ENCODE data around the gene PRDM16.

PRDM16 gene

DNA sequence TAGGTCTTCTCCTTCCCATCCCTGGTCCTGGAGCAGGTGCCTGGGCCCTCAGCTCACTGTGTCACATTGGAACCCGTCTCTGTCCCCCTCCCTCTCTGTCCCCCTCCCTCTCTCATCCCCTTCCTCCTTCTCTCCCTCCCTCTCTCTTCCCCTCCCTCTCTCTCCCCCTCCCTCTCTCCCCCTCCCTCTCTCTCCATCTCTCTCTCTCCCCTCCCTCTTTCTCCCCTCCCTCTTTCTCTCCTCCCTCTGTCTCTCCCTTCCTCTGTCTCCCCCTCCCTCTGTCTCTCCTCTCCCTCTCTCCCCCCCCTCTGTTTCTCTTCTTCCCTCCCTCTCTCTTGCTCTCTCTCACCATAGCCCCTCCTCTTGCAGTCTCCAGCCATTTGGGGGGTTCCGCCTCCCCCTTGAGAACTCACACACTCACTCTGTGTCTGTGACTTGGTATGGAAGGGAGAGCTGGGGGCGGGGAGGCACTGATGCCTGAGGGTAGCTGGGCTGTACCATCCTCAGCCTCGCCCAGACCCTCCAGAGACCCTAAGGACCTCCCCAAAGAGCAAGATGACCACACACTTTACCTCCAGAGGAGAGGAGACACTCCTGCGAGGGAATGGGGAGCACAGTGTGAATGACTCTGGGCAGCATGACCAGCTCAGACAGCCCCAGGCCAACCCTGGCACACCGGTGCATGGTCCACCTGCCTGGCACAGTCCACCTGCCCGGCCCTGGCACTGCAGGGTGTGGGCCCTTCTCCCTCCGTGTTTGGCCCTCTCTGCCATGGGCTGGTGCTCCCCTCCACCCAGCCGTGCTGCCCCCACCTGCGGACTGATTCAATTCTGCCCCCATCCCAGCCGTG lies 282.7 kb downstream of the PRDM16 start:
- no peak for DNase-seq

DNA sequence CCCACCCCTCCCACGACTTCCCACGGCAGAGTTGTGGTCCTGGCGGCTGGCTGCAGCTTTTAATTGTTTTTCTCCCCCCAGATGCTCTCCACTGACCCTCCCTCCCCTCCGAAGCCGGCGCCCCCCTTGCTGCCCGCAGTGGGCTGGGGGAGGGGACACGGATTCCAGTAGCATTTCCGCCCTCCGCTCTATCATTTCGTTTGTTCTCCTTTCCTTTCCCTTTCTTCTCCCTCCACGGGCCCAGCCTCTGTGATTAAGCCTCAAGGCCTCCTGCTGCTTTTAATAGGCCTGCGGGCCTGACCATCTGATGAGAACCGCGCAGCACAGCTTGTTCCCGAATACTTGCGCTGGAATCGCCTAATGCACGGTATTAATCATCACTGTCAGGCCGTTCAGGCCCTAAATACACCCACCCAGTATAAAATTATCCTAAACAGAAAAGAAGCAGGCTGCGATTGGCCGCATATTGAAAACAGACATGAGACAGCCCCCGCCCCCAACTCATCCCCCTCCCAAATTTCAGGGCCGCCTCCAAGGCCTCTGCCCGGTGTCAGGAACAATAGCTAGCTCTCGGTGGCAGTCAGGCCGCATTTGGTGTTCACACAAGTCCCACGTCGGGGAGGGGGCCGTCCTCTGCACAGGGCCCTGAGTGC lies 283.4 kb downstream of the PRDM16 start:
- DNase-seq: no peak

DNA sequence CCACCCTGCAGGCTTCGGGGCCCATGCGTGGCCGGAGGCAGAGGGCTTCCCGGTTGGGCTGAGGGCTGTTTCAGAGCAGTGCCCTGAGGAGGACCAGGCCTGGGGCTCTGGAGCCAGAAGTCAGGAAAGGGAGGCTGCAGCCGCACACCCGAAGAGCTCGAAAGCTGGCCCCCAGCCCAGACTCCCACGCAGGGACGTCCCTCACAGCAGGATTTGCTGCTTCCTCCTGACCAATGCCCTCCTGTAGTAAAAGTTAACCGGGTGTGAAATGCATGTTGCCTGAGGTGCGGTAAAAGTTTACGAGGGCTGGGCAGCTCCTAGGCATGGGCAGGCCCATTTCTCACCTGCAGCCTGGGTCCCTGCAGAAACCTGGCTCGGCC lies 283.9 kb downstream of the PRDM16 start:
- no peak for DNase-seq

DNA sequence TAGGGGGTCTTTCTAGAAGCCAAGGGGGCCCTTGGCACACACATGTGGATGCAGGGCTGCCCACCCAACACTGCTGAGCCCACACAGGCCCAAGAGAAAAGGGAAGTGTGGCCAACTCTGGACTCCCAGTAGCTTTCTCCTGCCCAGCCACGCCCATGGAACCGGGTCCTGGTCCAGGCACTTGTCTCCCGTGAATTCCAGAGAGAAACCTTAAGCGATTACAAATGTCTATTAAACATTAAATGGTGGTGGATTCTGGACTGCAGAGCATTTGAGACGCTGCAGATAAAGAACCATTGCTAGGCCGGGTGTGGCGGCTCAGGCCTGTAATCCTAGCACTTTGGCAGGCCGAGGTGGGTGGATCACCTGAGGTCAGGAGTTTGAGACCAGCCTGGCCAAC lies 284.9 kb downstream of the PRDM16 start:
- DNase-seq: no peak

DNA sequence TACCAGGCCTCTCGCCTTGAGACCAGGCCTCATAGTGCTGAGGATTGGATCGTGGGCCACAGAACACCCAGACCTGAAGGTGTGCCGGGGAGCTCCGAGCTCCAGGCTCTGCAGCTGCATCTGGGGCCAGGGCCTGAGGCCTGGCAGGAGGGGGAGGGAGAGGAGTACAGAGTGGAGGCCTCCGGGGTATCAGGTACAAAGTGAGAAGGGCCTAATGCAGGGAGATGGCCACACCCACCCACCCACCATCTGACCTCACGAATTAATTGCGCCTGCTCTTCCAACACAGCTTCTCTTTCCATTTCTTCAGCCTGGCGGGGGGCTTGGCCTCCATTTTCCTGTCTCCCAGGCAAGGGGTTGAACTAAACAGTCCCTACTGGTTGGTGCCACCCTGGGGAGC lies 286.1 kb downstream of the PRDM16 start:
- no peak for DNase-seq

DNA sequence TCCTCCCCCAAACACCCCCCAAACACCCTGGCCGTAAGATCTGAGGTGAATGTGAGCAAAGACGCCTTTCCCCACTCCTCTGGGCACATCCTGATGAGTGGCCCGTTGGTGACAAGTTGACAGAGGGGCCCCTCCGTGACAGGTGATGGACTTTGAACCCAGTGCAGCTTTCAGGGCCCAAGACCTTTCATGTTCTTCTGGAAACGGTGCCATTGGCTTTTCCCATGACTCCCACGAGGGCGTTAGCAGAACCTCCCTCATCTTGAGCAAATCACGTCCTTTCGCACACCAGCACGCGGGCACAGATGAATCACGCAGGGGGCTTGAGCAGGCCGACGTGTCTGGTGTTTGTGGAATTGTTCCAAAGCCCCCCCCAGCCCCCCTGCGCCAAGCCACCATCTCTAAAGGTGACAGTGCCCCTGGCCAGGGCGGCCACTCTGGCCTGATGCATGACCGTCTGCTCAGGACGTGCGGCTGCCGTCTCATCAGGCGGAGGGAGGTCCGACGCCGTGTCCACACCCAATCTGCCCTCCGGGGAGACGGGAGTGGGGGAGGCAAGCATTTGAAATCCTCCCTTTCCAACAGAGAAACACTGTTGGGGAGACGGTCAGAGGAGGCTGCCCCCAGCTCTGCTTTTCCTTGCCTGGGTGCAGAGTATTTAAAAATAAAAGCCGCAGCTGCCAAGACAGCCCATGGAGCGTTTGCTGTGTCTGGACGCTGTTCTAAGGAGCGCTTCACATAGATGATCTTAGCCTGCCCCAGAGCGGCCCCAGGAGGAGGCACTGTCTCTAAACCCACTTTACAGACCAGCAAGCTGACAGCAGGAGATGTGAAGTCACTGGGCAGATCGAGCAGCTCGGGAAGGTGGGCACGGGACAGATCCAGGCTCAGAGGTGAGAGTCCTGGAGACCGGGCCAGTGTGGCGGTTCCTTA lies 287.2 kb downstream of the PRDM16 start:
- DNase-seq: no peak

DNA sequence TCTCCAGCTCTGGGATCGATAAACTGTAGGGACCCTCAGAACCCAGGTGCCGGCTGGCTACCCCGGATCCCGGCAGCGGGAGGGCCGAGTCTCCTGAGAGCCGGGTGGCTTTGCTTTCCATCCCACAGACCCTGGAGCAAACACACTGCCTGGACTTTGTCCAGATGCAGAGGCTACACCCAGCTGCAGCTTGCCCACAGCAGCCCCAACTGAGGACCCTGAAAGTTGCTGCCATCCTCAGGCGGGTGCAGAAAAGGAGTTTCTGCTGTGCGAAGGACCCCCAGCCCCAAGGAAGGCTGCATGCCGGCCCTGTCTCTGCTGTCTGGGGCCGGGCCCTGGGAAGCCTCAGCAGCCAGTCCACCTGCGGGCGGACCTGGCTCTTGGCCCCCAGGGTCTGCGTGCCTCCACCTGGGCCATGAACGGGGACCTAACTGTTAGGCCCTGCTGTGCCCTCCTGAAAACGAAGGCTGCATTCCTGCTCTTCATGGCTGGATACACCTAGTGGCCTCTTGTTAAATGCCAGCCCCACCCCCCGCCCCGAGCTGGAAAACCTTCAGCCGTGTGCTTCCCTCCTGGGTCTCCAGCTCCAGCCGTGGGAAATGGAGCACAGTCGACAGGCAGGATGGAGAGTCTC lies 287.9 kb downstream of the PRDM16 start:
- no peak for DNase-seq

DNA sequence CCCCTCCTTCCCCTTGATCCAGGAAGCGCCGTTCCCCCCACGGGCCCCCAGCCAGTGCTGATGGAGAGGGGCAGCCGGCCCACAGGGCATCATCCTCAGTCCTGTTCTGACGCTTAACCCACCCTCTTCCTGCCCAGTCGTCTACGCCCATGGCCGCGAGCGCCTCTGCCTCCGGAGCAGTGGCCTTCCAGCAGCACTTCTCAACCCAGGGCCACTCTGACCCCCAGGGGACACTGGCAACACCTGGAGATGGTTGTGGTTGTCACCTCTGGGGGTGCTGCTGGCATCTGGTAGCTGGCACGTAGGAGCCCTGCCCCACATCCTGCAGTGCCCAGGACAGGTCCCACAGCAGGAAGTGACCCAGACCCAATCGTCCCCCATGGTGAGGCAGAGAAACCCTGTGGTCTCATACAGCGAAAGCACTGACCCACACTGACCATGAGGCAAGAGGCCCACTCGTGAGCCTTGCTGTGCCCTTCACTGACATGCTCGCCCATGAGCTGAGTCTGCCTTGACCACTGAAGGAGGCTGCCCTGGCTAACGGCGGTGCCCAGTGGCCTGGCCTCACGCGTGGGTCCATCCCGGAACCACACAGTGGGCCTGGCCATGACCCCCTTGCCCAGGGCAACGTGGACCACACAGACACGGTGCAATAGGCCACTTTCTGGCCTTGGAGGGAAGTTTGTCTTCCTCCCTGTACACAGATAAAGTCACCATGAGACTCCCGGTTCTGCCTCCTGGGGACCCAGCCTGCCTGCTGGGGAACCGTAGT lies 288.7 kb downstream of the PRDM16 start:
- no peak for DNase-seq

DNA sequence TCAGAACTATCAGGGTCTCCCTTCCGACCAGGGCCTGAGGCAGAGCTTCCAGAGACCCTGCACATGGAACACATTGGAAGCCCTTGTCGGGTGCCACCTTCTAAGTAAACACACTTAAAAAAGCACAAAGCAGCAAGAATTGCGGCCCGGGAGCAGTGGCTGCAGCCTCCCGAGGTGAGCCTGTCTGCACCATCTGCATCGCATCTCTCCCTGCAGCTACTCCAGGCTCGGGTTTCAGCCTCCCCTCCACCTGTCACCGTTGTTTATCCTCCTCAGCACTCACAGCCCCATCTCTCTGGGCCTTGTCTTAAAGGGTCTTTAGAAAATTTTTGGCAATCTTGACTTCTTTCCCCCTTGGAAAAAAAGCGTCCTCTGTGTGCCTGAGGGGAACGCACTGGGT lies 290.3 kb downstream of the PRDM16 start:
- no peak for DNase-seq

DNA sequence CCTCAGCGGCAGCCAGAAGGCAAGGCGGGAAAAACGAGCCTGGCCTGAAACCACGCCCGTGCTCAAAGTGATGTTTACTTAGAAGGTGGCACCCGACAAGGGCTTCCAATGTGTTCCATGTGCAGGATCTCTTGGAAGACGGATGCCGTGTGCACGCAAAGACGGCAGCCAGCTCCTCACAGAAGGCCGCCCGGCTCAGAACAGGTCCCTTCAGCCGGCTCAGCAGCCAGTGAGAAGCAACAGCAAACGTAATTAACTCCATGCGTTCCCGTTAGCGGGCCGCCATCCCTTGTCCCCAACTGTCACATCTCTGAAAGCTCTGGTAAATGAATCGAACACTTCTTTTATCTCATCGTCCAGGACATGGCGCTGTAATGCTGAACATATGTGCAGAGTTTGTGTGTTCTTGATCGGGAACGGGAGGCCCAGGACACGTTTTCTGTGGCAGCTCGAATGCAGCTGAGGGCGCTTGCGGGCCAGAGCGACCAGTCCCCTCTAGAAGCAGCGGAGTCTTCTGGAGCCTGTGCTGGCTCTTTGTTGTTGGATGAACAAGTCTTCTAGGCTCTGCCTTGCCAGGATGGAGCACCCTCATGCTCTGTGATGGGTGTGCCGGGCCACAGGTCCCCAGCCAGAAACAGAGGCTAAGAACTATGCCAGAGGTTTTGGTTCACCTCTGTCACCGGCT lies 290.9 kb downstream of the PRDM16 start:
- no peak for DNase-seq

DNA sequence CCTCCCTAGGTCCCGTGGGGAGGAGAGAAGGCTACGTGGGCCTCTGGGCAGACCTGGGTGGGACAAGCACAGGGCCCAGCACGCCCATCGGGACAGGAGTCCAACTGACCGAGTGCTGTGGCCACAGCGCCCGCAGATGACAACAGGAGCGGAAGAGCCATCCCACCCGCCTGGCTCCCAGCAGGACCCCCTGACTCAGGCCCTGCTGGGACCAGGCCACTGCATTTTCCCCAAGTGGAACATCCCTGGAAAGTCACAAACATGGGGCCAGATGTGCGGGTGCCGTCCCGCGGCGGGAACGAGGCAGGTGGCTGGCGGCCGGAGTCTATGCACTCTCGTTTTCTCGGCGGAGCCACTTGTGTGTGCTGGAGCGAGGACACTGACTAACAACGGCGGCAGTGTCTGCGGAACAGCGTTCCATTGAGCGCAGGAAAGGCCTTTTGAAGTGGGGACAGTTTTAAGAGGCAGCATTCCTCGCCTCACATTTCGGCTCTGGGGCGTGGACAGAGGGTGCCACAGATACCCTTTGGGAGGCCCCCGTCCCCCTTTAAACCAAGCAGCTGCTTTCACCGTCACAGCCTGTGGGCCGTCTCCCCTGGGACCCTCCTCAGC lies 291.7 kb downstream of the PRDM16 start:
- DNase-seq: no peak

DNA sequence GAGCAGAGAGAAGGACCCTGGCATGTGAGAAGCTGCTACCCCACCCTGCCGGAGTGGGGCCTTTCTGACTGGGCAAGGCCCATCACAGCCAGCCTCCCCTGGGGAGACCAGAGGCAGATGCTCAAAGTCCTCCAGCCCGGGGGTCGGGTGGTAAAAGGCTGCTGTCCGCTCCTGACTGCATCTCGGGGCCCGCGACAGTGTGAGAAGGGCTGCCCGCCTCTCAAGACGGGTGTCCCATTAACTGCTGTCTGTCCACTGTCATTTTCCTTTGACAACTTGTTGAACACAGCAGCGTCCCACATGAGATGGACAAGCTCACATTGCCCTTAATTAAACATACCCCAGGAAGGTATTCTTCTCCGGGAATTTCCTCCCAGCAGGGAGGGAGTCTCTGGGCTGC lies 294.0 kb downstream of the PRDM16 start:
- DNase-seq: no peak

DNA sequence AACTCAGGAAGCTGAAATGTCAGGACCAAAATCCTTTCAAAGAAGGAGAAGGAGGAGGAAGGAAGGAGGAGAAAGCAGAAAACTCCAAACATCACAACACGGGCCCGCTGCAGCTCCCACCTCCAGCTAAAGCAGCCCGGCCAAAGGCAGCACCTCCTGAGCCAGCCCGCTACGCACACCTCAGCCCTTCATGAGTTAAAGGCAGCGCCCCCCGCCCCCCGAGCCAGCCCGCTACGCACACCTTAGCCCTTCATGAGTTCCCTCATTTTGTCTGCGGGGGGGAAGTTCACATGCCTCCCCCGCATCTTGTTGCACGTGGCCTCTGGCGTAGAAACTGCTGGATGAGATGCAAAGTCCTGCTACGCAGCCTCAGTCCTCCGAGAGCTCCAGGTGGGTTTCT lies 294.8 kb downstream of the PRDM16 start:
- DNase-seq: no peak

DNA sequence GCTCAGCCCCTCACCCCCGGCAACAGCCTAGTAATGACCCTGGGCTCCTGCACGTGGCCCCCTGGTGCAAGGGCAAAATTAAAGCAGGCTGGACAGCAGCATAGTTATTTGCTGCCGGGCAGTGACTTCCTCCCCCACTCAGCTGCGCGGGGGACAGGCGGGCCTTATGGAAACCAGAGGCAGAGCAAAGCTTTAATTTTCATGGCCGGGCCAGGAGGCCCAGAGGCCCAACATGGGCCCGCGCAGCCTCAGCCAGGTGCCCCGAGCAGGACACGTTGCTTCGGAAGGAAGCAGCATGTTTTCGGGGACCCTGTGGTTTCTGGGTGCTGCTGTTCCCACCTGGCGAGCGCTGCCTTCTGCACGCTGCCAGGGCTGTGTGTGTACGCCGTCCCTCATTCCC lies 295.5 kb downstream of the PRDM16 start:
- DNase-seq: no peak

DNA sequence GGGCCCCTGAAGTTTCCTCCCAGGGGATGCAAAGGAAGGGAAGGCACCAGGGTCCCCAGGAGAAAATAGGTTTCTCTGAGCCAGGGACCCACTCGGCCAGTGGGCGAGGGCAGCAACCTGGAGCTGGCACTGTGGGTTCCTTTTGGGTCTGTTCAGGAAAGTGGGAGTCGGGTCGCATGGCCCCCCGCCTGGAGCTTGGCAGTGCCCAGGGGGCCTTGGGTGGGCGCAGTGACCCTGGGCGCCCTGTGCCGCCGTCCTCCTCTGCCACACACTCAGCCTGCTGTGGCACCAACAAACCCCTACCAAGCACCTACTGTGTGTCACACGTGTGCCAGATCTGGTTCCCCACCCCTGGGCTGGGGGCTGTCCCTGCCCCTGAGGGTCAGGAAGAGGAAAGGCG lies 296.0 kb downstream of the PRDM16 start:
- DNase-seq: no peak

DNA sequence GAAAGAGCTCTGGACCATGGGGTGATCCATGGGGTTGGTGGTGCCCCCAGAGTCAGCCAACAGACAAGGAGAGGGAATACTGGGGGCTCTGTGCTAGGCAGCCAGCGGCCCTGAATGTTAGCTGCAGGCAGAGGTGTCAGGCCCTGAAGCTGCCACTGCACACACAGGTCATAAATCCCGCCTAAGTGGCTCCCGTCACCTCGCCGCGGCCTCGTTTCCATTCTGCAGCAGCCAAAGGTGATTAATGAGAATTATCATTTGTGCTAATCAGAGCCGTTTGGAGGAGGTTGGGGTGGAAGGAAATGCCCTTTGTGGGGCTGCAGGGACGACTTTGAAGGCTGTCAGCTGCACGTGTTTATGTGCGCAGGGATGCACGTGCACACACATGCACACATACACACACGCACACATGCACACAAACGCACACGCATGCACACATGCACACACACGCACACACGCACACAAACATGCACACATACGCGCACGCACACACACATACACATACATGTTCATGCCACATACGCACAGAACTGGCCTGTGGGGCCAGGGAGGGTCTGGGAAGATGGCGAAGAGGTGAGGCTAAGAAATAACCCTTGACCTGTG lies 296.6 kb downstream of the PRDM16 start:
- no peak for DNase-seq

DNA sequence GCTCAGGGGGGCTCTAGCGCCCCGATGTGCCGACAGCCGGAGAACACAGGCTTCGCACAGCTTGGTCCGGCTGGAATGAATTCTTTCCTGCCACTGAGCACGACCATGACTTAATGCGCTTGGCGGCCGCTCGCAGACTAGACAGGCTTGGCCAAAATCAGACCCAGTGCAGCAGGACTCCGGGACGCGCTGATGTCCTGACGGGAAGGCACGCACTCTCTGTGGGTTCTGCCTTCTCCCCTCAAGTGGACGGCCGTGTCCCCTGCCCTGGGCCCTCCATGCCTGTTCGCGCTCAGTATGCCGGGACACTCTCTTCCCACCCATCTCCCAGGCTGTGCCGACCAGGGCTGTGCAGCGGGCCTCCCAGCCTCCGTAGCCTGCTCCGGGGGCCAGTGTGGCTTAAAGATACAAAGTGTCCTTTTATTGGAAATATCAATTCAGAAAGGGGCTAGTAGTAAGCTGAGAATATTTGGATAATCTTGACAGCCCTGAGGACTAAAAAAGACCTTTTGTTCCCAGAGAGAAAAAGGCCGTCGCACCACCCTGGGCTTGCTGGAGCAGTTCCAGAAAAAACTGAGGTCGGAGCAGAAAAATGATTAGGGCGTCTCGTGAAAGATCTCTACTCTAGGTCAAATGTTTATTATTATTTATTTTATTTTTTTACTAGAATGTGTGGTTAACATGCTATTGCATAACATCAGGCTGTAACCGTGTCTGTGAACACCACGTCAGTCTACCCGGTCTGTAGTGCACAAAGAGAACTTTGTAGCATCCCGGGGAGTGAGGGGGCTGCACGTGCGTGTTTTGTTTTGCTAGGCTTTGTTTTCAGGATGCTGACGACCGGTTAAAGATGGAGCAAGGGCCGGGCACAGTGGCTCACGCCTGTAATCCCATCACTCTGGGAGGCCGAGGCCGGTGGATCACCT lies 297.4 kb downstream of the PRDM16 start:
- no peak for DNase-seq

DNA sequence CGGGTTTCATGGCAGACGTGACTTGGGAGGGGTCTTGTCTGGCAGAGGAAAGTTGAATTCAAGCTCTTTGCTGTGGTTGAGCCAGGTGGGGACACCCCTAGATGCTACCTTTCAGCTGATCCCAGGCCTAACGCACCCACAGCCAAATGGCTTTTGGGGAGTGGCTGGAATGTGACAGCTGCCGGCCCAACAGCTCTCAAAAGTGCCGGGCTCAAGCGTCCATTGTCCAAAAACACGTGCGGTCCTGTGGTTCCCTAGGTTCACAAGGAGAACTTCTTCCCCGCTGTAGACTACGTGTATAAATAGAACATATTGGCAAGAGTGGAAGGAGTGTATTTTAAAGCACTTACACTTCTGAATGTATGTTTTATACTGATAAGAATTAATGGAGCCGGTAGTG lies 298.4 kb downstream of the PRDM16 start:
- DNase-seq: no peak

DNA sequence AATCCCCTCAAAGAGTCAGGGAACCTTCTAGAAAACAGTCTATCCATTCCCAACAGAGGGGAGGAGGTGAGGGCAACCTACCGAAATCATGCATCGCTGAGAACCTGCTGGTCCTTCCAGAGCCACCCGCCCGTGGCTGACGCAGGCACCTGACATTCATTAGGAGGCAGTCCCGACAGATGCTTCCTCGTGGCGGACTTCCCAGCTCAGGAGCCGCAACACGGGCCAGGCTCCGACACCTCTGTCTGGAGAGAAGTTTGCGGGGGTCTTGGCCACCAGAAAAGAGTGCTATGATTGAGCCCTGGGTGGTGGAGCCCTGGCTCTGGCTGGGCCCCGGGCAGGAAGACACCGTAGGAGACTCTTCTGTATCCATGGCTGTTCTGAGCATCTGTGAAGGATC lies 299.1 kb downstream of the PRDM16 start:
- DNase-seq: no peak
